Mesothelial cell of epicardium (in vitro differentiated cells): ENCODE data around the gene TDRD6. TPM values are rescaled to one million over a fixed set of nuclear protein-coding genes. Genes with fewer than 3 reads are reported as not detected.

Source experiments
- DNase-seq, 2 experiments: peaks; one replicate each; pipeline ENCODE4 v3.0.0; 2021; ENCODE audit warnings: low spot score in 2 of 2; ENCODE audit not compliant: unreplicated experiment in 2 of 2
- H3K27ac Mint-ChIP-seq: 2 replicates; pipeline ENCODE4 v1.8.0; 2021; ENCODE audit warnings: mixed read lengths
- H3K27me3 Mint-ChIP-seq: 2 replicates; pipeline ENCODE4 v1.8.0; 2021; ENCODE audit warnings: low read depth, mixed read lengths
- H3K36me3 Mint-ChIP-seq: 2 replicates; pipeline ENCODE4 v1.8.0; 2021; ENCODE audit warnings: mixed read lengths
- H3K4me1 Mint-ChIP-seq: 2 replicates; pipeline ENCODE4 v1.8.0; 2021; ENCODE audit warnings: mixed read lengths
- H3K4me3 Mint-ChIP-seq: 2 replicates; pipeline ENCODE4 v1.8.0; 2021; ENCODE audit warnings: mild to moderate bottlenecking, moderate library complexity, mixed read lengths
- H3K9me3 Mint-ChIP-seq: 2 replicates; pipeline ENCODE4 v1.8.0; 2021; ENCODE audit warnings: mixed read lengths
- total RNA-seq: library from RNA; stranded (reverse); gene quantifications from 3 replicates; pipeline ENCODE4 v1.2.1, GENCODE V29; 2021
- TF ChIP-seq, protein P1 (sequence below): fragments of 200-600 bp; sonication (generic); IDR thresholded peaks from one replicate; pipeline ENCODE4 v1.5.0; 2021; ENCODE audit warnings: antibody characterized with exemption; ENCODE audit not compliant: unreplicated experiment

The TDRD6 gene
- total RNA-seq, 1 donor from 2014 or later, result 0.51 TPM

DNA sequence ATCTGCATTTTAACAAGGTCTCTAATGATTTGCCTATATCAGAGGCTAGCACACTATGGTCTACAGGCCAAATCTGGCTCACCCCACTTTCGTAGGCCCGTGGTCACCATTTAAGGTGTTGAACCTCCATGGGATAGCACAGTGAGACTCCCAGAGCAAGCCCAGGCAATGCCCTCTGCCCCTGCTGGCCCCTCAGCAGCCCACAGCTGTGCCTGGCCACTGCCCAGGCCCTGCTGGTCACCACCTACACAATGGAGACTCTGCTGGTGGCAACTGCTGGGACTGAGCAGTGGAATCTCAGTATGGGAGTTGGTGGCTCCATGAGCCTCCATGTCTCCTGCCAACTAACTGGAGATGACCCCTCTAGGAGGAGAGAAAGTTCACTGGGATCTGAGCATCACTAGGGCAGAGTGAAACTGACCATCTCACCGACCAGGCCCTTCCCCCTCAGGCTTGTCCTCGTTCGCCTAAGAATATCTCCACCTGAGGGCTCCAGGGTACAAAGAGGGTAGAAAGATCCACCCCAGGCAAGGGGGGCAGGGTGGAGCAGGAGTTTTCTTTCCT is 61.3 kb downstream of the TDRD6 start:
- Mint-ChIP-seq H3K27ac (no peak overlapping the region), H3K9me3 (no peaks in the 10 kb centered on the region), H3K4me1 (no peaks in the 10 kb centered on the region), H3K36me3 (no peaks in the 10 kb centered on the region), H3K27me3 (peaks cover 19% of the 10 kb centered on the region), H3K4me3 (no peak overlapping the region)
- TF ChIP-seq, protein P1, sequence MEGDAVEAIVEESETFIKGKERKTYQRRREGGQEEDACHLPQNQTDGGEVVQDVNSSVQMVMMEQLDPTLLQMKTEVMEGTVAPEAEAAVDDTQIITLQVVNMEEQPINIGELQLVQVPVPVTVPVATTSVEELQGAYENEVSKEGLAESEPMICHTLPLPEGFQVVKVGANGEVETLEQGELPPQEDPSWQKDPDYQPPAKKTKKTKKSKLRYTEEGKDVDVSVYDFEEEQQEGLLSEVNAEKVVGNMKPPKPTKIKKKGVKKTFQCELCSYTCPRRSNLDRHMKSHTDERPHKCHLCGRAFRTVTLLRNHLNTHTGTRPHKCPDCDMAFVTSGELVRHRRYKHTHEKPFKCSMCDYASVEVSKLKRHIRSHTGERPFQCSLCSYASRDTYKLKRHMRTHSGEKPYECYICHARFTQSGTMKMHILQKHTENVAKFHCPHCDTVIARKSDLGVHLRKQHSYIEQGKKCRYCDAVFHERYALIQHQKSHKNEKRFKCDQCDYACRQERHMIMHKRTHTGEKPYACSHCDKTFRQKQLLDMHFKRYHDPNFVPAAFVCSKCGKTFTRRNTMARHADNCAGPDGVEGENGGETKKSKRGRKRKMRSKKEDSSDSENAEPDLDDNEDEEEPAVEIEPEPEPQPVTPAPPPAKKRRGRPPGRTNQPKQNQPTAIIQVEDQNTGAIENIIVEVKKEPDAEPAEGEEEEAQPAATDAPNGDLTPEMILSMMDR, result no peak
- DNase-seq, result no peak

DNA sequence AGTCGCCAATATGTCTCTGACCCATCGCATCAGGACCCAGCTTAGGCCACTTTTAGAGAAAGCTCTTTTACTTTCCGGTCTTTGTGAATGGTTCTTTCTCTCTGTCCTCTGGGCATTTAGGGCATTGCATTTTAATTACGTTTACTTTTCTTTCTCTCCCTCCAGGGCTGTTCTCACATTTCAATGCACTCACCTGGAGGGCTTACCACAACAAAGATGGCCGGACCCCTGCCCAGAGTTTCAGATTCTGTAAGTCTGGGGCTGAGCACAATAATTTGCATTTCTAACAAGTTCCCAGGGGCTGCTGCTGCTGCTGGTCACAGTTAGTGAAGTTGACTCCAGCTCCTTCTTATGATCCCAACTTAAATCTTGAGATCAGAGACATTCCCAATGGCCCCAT is 62.0 kb downstream of the TDRD6 start:
- Mint-ChIP-seq H3K4me1 (no peaks in the 10 kb centered on the region), H3K27me3 (peaks cover 14% of the 10 kb centered on the region), H3K36me3 (no peaks in the 10 kb centered on the region), H3K9me3 (no peaks in the 10 kb centered on the region), H3K4me3 (no peak overlapping the region), H3K27ac (no peak overlapping the region)
- TF ChIP-seq, protein P1, result no peak
- DNase-seq, result no peak

DNA sequence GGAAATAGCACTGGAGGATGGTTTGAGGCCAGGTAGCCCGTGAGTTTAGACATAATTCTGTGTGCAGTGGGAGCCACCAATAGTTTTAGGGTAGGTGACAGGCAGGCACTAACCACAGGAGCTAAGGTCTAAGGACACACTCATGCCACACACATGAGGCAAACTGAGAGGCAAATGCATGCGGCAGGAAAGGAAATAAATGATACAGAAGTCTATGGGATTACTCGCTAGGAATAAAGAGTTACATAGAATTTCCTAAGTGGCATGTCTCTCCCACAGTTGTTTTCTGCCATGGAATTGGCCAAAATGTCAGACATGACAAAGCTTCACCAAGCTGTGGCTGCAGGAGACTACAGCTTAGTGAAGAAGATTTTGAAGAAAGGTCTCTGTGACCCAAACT is 64.0 kb downstream of the TDRD6 start:
- TF ChIP-seq, protein P1, result no peak
- DNase-seq, result no peak
- H3K27me3 Mint-ChIP-seq, result no peaks in the 10 kb centered on the region
- no peak overlapping the region for H3K27ac Mint-ChIP-seq
- no peaks in the 10 kb centered on the region for H3K4me1 Mint-ChIP-seq
- no peak overlapping the region for H3K4me3 Mint-ChIP-seq
- H3K36me3 Mint-ChIP-seq, result no peaks in the 10 kb centered on the region
- H3K9me3 Mint-ChIP-seq, result no peaks in the 10 kb centered on the region

Other genes starting within 250 kb of the TDRD6 start
- 3.6 to 4.0 TPM (median 3.9 TPM) in 3 replicates for gene RCAN2, start 196.4 kb upstream of the TDRD6 start, total RNA-seq
- gene CYP39A1, start 35.1 kb upstream of the TDRD6 start, total RNA-seq, result 6.1 to 6.9 TPM (median 6.3 TPM) in 3 replicates
- 33.8 to 40.5 TPM (median 34.6 TPM) in 3 replicates for gene SLC25A27, start 34.9 kb upstream of the TDRD6 start, total RNA-seq
- 0.45 to 0.54 TPM (median 0.49 TPM) in 3 replicates for gene PLA2G7, start 47.5 kb downstream of the TDRD6 start, total RNA-seq
- gene ANKRD66, start 59.0 kb downstream of the TDRD6 start, total RNA-seq, result not detected in 3 replicates
- 0.16 TPM in 1 of 3 replicates, not detected in the others for gene MEP1A, start 105.5 kb downstream of the TDRD6 start, total RNA-seq
- gene ADGRF5, start 234.1 kb downstream of the TDRD6 start, total RNA-seq, result 0.16 to 0.32 TPM in 2 of 3 replicates, not detected in the other